Smooth muscle cell (in vitro differentiated cells): ENCODE measurements around the gene UBE2N. TPM values are rescaled to one million over a fixed set of nuclear protein-coding genes. Genes with fewer than 3 reads are reported as not detected.
A peak's percentile ranks its signal among the peaks of the same experiment; 100 is the strongest.

ENCODE experiments used
- DNase-seq: peaks from one replicate; lab custom pipeline; 2025; ENCODE audit not compliant: unreplicated experiment; lab: John Stamatoyannopoulos, UW
- H2AFZ ChIP-seq: fragments of 200-600 bp; sonication (generic); 2 replicates; pipeline ENCODE4 v1.6.0; 2016; ENCODE audit warnings: antibody characterized with exemption, low read depth, mild to moderate bottlenecking
- H3F3A ChIP-seq: fragments of 200-600 bp; sonication (generic); 2 replicates; pipeline ENCODE4 v1.6.0; 2017; ENCODE audit warnings: antibody characterized with exemption, low read depth
- H3K27ac ChIP-seq: fragments of 200-600 bp; sonication (generic); 2 replicates; pipeline ENCODE4 v1.5.1; 2016; ENCODE audit warnings: low read depth, mild to moderate bottlenecking
- H3K27me3 ChIP-seq: fragments of 200-600 bp; sonication (generic); 2 replicates; pipeline ENCODE4 v1.6.1; 2016; ENCODE audit warnings: low read depth, mild to moderate bottlenecking
- H3K36me3 ChIP-seq: fragments of 200-600 bp; sonication (generic); 2 replicates; pipeline ENCODE4 v1.5.1; 2016; ENCODE audit warnings: low read depth
- H3K4me1 ChIP-seq: fragments of 200-600 bp; sonication (generic); 2 replicates; pipeline ENCODE4 v1.5.1; 2016; ENCODE audit warnings: low read depth
- H3K4me2 ChIP-seq: fragments of 200-600 bp; sonication (generic); 2 replicates; pipeline ENCODE4 v1.6.0; 2016; ENCODE audit warnings: mild to moderate bottlenecking
- H3K4me3 ChIP-seq: fragments of 200-600 bp; sonication (generic); 2 replicates; pipeline ENCODE4 v1.5.1; 2016; ENCODE audit warnings: mild to moderate bottlenecking
- H3K79me2 ChIP-seq: fragments of 200-600 bp; sonication (generic); 2 replicates; pipeline ENCODE4 v1.6.0; 2016; ENCODE audit warnings: low read depth, mild to moderate bottlenecking
- H3K9ac ChIP-seq: fragments of 200-600 bp; sonication (generic); 2 replicates; pipeline ENCODE4 v1.6.0; 2016; ENCODE audit warnings: low read depth
- H3K9me3 ChIP-seq: fragments of 200-600 bp; sonication (generic); replicated peaks from 2 replicates; pipeline ENCODE4 v1.5.1; 2016; ENCODE audit warnings: low read depth
- H4K20me1 ChIP-seq: fragments of 200-600 bp; sonication (generic); 2 replicates; pipeline ENCODE4 v1.6.0; 2016; ENCODE audit warnings: low read depth
- WGBS: methylation state at CpG from one replicate; pipeline ENCODE4 v1.1.7; 2016; ENCODE audit warnings: low lambda C conversion rate; 5-methylcytosine and 5-hydroxymethylcytosine counted together
- polyA plus RNA-seq: library from polyadenylated mRNA; unstranded; fragments of >200 nt; fragmentation: Nextera tagmentation; extraction: Ambion mirVana; gene quantifications from 2 replicates; pipeline ENCODE4 v1.2.1, GENCODE V29; 2016
- total RNA-seq: library from RNA; depleted of rRNA; stranded (reverse); fragments of >200 nt; gene quantifications from 2 replicates; pipeline ENCODE4 v1.2.3, GENCODE V29; 2014
- TF ChIP-seq, protein P1 (sequence below): fragments of 200-600 bp; sonication (generic); IDR thresholded peaks from 2 replicates; pipeline ENCODE4 v1.5.1; 2017; ENCODE audit warnings: borderline replicate concordance, mild to moderate bottlenecking, antibody characterized with exemption; ENCODE audit not compliant: insufficient read depth, poor library complexity, severe bottlenecking

The UBE2N gene
- total and polyA plus RNA-seq, 2 experiments from 2014 or later, result 61.3 to 111 TPM

DNA sequence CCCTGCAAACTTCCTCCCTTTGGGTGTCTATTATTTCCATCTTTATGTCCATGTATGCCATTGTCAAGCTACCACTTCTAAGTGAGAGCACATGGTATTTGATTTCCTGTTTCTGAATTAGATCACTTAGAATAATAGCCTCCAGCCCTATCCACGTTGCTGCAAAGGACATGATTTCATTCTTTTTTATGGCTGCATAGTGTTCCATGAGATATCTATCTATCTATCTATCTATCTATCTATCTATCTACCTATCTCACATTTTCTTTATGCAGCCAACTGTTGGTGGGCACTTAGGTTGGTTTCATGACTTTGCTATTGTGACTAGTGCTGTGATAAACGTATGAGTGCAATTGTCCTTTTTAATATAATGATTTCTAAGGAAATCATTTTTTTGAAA is 14.3 kb upstream of the UBE2N start:
- H3K9me3 ChIP-seq, result no peaks in the 10 kb centered on the region
- H3K27ac ChIP-seq, result no peak overlapping the region
- H3F3A ChIP-seq, result no peaks in the 10 kb centered on the region
- TF ChIP-seq, protein P1, sequence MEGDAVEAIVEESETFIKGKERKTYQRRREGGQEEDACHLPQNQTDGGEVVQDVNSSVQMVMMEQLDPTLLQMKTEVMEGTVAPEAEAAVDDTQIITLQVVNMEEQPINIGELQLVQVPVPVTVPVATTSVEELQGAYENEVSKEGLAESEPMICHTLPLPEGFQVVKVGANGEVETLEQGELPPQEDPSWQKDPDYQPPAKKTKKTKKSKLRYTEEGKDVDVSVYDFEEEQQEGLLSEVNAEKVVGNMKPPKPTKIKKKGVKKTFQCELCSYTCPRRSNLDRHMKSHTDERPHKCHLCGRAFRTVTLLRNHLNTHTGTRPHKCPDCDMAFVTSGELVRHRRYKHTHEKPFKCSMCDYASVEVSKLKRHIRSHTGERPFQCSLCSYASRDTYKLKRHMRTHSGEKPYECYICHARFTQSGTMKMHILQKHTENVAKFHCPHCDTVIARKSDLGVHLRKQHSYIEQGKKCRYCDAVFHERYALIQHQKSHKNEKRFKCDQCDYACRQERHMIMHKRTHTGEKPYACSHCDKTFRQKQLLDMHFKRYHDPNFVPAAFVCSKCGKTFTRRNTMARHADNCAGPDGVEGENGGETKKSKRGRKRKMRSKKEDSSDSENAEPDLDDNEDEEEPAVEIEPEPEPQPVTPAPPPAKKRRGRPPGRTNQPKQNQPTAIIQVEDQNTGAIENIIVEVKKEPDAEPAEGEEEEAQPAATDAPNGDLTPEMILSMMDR, result no peak
- no peak overlapping the region for H3K9ac ChIP-seq
- H3K4me1 ChIP-seq, result no peaks in the 10 kb centered on the region
- no peaks in the 10 kb centered on the region for H3K36me3 ChIP-seq
- H2AFZ ChIP-seq, result no peak overlapping the region
- no peak overlapping the region for H3K4me3 ChIP-seq
- H4K20me1 ChIP-seq, result no peaks in the 10 kb centered on the region
- H3K4me2 ChIP-seq, result no peak overlapping the region
- no peaks in the 10 kb centered on the region for H3K27me3 ChIP-seq
- no peak for DNase-seq
- no peaks in the 10 kb centered on the region for H3K79me2 ChIP-seq
- WGBS, result 84% methylated on average over 2 of the region's 2 CpGs

DNA sequence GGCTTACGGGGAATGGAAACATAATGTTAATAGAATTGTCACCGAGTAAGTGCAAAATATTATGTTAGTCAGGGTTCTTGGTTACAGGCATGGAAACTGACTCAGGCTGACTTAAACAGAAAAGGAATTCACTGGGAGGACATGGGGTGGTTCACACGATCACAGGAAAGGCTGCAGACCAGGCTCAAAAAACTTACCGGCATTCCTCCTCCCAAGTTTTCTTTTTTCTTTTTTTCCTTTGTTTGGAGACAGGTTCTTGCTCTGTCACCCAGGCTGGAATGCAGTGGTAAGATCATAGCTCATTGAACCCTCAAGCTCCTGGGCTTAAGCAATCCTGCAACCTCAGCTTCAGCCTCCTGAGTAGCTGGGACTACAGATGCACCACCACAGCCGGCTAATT is 11.9 kb upstream of the UBE2N start:
- WGBS, result 63% methylated on average over 5 of the region's 5 CpGs
- Histone ChIP-seq H3K4me2 (no peak overlapping the region), H3K27me3 (no peaks in the 10 kb centered on the region), H2AFZ (no peak overlapping the region), H3K36me3 (no peaks in the 10 kb centered on the region), H3K4me3 (no peak overlapping the region), H3F3A (no peaks in the 10 kb centered on the region), H3K9ac (no peak overlapping the region), H3K27ac (peak overlapping the region; percentile 61), H3K4me1 (no peaks in the 10 kb centered on the region), H3K79me2 (no peaks in the 10 kb centered on the region), H4K20me1 (no peaks in the 10 kb centered on the region), H3K9me3 (no peaks in the 10 kb centered on the region)
- TF ChIP-seq, protein P1, result no peak
- no peak for DNase-seq

DNA sequence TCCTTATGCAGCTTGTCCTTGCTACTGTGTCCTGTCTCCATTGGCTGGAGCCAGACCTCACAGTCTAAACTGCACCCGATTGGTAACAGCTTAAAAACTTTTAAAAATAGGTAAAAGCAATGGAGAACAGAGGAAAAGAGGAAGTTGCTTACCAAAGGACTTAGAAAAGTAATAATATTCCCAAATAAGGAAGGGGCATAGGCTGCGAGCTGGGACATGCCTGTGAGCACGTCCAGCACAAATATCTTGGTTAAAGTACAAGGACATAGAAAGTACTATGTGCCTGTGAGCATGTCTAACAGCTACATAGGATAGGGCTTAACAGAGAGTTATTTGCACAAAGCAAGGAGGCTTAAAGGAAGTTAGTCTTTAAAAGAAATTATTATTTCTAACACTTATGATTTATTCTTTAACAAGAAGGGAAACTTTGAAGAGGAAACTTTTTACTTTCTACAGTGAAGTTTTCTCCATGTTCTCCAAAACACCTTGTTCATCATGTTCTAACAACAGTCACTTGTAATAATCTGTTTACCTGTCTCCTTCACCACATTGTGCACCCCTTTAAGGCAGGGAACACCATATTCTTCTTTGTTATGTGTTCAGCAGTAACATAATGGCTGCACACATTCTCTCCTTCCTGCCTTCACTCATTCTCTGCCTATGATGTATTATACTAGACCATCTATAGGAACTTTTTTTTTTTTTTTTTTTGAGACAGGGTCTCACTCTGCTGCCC is 9.8 kb upstream of the UBE2N start:
- TF ChIP-seq, protein P1, result no peak
- Histone ChIP-seq H3K79me2 (no peaks in the 10 kb centered on the region), H3K4me2 (no peak overlapping the region), H3K9me3 (no peaks in the 10 kb centered on the region), H3F3A (no peaks in the 10 kb centered on the region), H4K20me1 (no peaks in the 10 kb centered on the region), H2AFZ (peak overlapping the region; percentile 65), H3K9ac (no peak overlapping the region), H3K27me3 (no peaks in the 10 kb centered on the region), H3K4me3 (no peak overlapping the region), H3K27ac (no peak overlapping the region), H3K36me3 (no peaks in the 10 kb centered on the region), H3K4me1 (no peaks in the 10 kb centered on the region)
- DNase-seq, result no peak
- WGBS, result 79% methylated on average over 3 of the region's 3 CpGs

DNA sequence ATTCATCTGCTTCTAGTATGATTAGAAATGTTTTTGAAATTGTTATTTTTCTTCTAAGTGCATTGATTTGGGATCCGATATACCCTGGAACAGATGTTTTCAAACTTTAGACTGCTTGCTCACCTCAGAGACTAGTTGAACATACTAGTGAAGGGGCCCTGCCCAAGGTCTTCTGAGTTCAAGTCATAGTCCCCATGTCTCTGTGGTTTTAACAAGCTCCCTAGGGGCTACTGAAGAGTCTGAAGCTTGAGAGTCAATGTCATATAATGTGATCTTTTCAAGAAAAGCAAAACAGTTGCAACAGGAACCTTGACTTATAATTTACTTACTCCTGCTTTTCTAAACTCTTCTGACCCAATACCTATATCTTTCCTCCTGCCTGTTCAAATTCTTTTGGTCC is 7.5 kb upstream of the UBE2N start:
- no peak overlapping the region for H3K4me2 ChIP-seq
- no peaks in the 10 kb centered on the region for H3K79me2 ChIP-seq
- 97% methylated on average over 1 of the region's 1 CpG for WGBS
- TF ChIP-seq, protein P1, result no peak
- no peaks in the 10 kb centered on the region for H4K20me1 ChIP-seq
- H3K9me3 ChIP-seq, result no peaks in the 10 kb centered on the region
- H2AFZ ChIP-seq, result no peak overlapping the region
- H3K4me1 ChIP-seq, result no peaks in the 10 kb centered on the region
- H3K9ac ChIP-seq, result no peak overlapping the region
- no peaks in the 10 kb centered on the region for H3K36me3 ChIP-seq
- no peak for DNase-seq
- no peak overlapping the region for H3K27ac ChIP-seq
- H3K27me3 ChIP-seq, result no peaks in the 10 kb centered on the region
- H3F3A ChIP-seq, result no peaks in the 10 kb centered on the region
- H3K4me3 ChIP-seq, result no peak overlapping the region
